CD8-positive, alpha-beta memory T cell (primary cell): ENCODE results near the gene TBC1D4. TPM values are rescaled to one million over a fixed set of nuclear protein-coding genes. Genes with fewer than 3 reads are reported as not detected.

Experiments used
- CTCF ChIA-PET: fragments of 350-600 bp; sonication (Branson Sonifier 250); formaldehyde crosslinking; loops from one replicate; lab custom pipeline; 2021; ENCODE audit warnings: antibody characterized with exemption; lab: Charles Lee
- POLR2A ChIA-PET: fragments of 350-600 bp; sonication (Branson Sonifier 250); formaldehyde crosslinking; loops from one replicate; lab custom pipeline; 2021; ENCODE audit warnings: antibody characterized with exemption; lab: Charles Lee
- DNase-seq, 5 donors: peaks; one replicate each; pipeline versions ENCODE4 v3.0.0 to v3.0.0-alpha.2; 2020 to 2022; ENCODE audit warnings: mixed read lengths in 1 of 5
- H3K27ac ChIP-seq: one replicate; pipeline ENCODE4 v1.7.0; 2013; ENCODE audit warnings: low read depth, mild to moderate bottlenecking, low read length, moderate library complexity
- H3K27me3 ChIP-seq: 2 replicates; pipeline ENCODE4 v1.7.0; 2013; ENCODE audit warnings: low read length, mild to moderate bottlenecking; ENCODE audit not compliant: insufficient read depth, poor library complexity, severe bottlenecking
- H3K36me3 ChIP-seq: 2 replicates; pipeline ENCODE4 v1.7.0; 2013; ENCODE audit warnings: mild to moderate bottlenecking, low read length, moderate library complexity; ENCODE audit not compliant: insufficient read depth
- H3K4me1 ChIP-seq: 2 replicates; pipeline ENCODE4 v1.7.0; 2013; ENCODE audit warnings: mild to moderate bottlenecking, low read length, moderate library complexity; ENCODE audit not compliant: insufficient read depth
- H3K4me3 ChIP-seq: 2 replicates; pipeline ENCODE4 v1.7.0; 2013; ENCODE audit warnings: mild to moderate bottlenecking, low read length
- H3K9me3 ChIP-seq: 2 replicates; pipeline ENCODE4 v1.7.0; 2013; ENCODE audit warnings: mild to moderate bottlenecking, low read length
- H3K27ac Mint-ChIP-seq, 8 donors: one replicate each; pipeline ENCODE4 v1.8.0; 2020 to 2021; ENCODE audit warnings: mixed read lengths in 8 of 8, mild to moderate bottlenecking in 6 of 8, inconsistent platforms in 3 of 8, moderate library complexity in 3 of 8
- H3K27me3 Mint-ChIP-seq, 2 donors: one replicate each; pipeline ENCODE4 v1.8.0; 2020 to 2021; ENCODE audit warnings: mixed read lengths in 2 of 2, mild to moderate bottlenecking in 1 of 2, moderate library complexity in 1 of 2
- H3K36me3 Mint-ChIP-seq, 3 donors: one replicate each; pipeline ENCODE4 v1.8.0; 2020 to 2021; ENCODE audit warnings: mixed read lengths in 3 of 3, inconsistent platforms in 1 of 3, mild to moderate bottlenecking in 1 of 3
- H3K4me1 Mint-ChIP-seq, 3 donors: one replicate each; pipeline ENCODE4 v1.8.0; 2020 to 2021; ENCODE audit warnings: mixed read lengths in 3 of 3, inconsistent platforms in 1 of 3, mild to moderate bottlenecking in 1 of 3
- H3K4me3 Mint-ChIP-seq, 7 donors: one replicate each; pipeline ENCODE4 v1.8.0; 2020 to 2021; ENCODE audit warnings: mixed read lengths in 7 of 7, mild to moderate bottlenecking in 6 of 7, moderate library complexity in 4 of 7, inconsistent platforms in 2 of 7
- H3K9me3 Mint-ChIP-seq, 5 donors: one replicate each; pipeline ENCODE4 v1.8.0; 2020 to 2022; ENCODE audit warnings: mixed read lengths in 5 of 5, mild to moderate bottlenecking in 3 of 5, moderate library complexity in 2 of 5, inconsistent platforms in 1 of 5
- polyA plus RNA-seq: library from polyadenylated mRNA; unstranded; fragments of 300-500 nt; fragmentation: Illumina TruSeq; gene quantifications from one replicate; pipeline ENCODE4 v1.2.3, GENCODE V29; 2021
- total RNA-seq, 2 experiments: library from RNA; stranded (reverse); gene quantifications; one replicate each; pipeline ENCODE4 v1.2.3, GENCODE V29; 2021

Gene TBC1D4
- total and polyA plus RNA-seq, 3 experiments from 2014 or later = 10.7 to 50.8 (median 45.7) TPM

DNA sequence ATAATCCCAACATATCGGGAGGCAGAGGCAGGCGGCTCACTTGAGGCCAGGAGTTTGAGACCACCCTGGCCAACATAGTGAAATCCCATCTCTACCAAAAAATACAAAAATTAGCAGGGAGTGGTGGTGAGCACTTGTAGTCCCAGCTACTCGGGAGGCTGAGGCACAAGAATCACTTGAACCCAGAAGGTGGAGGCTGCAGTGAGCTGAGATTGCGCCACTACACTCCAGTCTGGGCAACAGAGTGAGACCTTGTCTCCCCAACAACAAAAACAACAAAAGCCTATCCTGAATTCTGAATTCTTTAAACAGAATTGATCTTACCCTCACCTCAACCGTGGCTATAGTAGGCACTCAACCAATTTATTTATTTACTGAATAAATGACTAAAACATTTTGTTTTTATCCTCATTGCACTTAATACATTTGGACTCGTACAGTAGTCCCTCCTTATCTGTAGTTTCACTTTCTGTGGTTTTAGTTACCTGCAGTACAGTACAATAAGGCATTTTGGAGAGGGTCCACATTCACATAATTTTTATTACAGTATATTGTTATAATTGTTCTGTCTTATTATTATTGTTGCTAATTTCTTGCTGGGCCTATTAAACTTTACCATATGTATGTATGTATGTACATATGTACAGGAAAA is 98.8 kb downstream of the TBC1D4 start:
- H3K4me3 Mint-ChIP-seq = no peak overlapping the region
- peaks cover 0 to 1% (median 0%) of the 10 kb centered on the region in 3 donors for H3K36me3 Mint-ChIP-seq
- H3K9me3 ChIP-seq = no peaks in the 10 kb centered on the region
- no peak for DNase-seq
- H3K27ac Mint-ChIP-seq = no peak overlapping the region
- peaks cover 0 to 3% of the 10 kb centered on the region in 2 donors for H3K27me3 Mint-ChIP-seq
- ChIA-PET CTCF (interaction anchor here (1.0 kb wide), 1 partner anchor 10 kb away, joined by 3 read pairs; no protein-coding TSS in a partner anchor), POLR2A (no interaction called here)
- H3K27me3 ChIP-seq = no peaks in the 10 kb centered on the region
- H3K9me3 Mint-ChIP-seq = no peaks in the 10 kb centered on the region
- H3K27ac ChIP-seq = no peak overlapping the region
- H3K36me3 ChIP-seq = no peaks in the 10 kb centered on the region
- H3K4me1 ChIP-seq = no peaks in the 10 kb centered on the region
- no peaks in the 10 kb centered on the region for H3K4me1 Mint-ChIP-seq
- no peak overlapping the region for H3K4me3 ChIP-seq

DNA sequence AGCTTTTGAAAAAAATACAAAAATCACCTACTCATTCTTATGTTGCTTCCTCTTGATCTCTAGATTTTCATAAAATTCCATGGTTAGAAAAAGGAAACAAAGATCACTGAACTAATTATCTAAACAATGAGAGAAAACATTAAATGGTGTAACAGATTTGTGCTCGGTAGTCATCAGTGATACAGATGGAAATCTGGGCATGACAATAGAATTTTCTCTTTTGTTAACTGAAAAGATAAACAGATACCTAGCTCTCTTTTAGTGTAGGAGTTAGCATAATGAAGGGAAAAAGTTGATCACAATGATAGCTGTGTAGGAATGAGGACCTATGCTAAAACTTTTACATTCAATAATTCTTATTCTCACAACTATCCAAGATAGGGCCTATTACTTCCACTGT is 103.7 kb downstream of the TBC1D4 start:
- Mint-ChIP-seq H3K27me3 (peaks cover 0 to 3% of the 10 kb centered on the region in 2 donors), H3K9me3 (no peaks in the 10 kb centered on the region), H3K4me3 (no peak overlapping the region), H3K27ac (no peak overlapping the region), H3K36me3 (peaks cover 0 to 1% (median 0%) of the 10 kb centered on the region in 3 donors), H3K4me1 (no peaks in the 10 kb centered on the region)
- CTCF ChIA-PET = no interaction called here
- Histone ChIP-seq H3K27me3 (no peaks in the 10 kb centered on the region), H3K36me3 (no peaks in the 10 kb centered on the region), H3K4me3 (no peak overlapping the region), H3K4me1 (no peaks in the 10 kb centered on the region), H3K27ac (no peak overlapping the region), H3K9me3 (no peaks in the 10 kb centered on the region)
- POLR2A ChIA-PET = no interaction called here
- DNase-seq = no peak

DNA sequence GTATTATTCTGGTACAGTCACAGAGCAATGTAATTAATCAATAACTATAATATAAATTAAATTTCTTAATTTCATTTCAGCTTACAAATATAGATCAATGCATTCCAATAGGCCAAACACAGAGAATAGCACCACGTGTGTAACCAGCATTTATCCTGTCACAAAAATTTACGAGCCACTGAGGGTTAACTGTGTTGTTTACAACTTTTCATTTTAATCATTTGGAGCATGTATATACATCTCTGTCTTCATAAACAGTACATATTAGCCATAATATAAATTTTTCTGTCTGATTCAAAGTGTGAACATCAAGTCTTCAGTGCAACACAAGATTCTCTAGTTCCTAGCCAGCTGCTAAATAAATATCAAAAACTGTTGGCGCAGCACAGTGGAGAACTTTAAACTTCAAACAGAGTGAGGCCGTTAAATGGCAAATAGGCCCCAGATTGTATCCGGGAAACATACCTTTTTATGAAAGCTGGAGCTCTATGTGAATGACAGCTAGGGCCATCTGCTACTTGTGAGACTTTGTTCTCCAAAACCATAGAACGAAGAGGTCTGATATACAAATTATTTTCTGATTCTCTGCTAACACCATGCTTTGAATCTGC is 105.1 kb downstream of the TBC1D4 start:
- Mint-ChIP-seq H3K9me3 (no peaks in the 10 kb centered on the region), H3K27ac (no peak overlapping the region), H3K36me3 (peaks cover 0 to 1% (median 0%) of the 10 kb centered on the region in 3 donors), H3K27me3 (peaks cover 0 to 3% of the 10 kb centered on the region in 2 donors), H3K4me3 (no peak overlapping the region), H3K4me1 (no peaks in the 10 kb centered on the region)
- ChIA-PET CTCF (no interaction called here), POLR2A (no interaction called here)
- no peaks in the 10 kb centered on the region for H3K9me3 ChIP-seq
- no peak for DNase-seq
- H3K27me3 ChIP-seq = no peaks in the 10 kb centered on the region
- no peak overlapping the region for H3K27ac ChIP-seq
- no peak overlapping the region for H3K4me3 ChIP-seq
- H3K4me1 ChIP-seq = no peaks in the 10 kb centered on the region
- H3K36me3 ChIP-seq = no peaks in the 10 kb centered on the region

DNA sequence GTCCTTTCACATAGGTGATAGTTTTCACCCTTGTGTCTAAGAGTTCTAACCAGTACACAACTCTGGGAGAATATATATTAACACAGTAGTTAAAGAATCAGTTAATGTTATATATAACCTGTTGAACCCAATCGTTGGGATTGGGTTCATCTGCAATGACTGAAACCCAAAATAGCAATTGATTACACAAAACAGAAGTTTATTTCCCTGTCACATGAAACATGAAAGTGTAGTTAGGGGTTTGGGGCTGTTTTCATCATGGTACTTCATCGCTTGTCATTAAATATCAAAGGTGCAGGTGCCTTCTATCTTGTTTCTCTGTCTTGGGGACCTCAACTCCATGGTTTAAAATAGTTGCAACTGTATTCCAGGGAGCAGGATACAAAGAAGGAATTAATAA is 106.6 kb downstream of the TBC1D4 start:
- Histone ChIP-seq H3K27me3 (no peaks in the 10 kb centered on the region), H3K36me3 (no peaks in the 10 kb centered on the region), H3K27ac (no peak overlapping the region), H3K9me3 (no peaks in the 10 kb centered on the region), H3K4me1 (no peaks in the 10 kb centered on the region), H3K4me3 (no peak overlapping the region)
- Mint-ChIP-seq H3K27ac (no peak overlapping the region), H3K27me3 (no peaks in the 10 kb centered on the region), H3K36me3 (no peaks in the 10 kb centered on the region), H3K9me3 (no peaks in the 10 kb centered on the region), H3K4me1 (no peaks in the 10 kb centered on the region), H3K4me3 (no peak overlapping the region)
- DNase-seq = no peak
- ChIA-PET POLR2A (interaction anchor here (0.5 kb wide), 1 partner anchor 9 kb away, joined by 3 read pairs; no protein-coding TSS in a partner anchor), CTCF (interaction anchor here (1.1 kb wide), 1 partner anchor 12 kb away, joined by 4 read pairs; no protein-coding TSS in a partner anchor)

DNA sequence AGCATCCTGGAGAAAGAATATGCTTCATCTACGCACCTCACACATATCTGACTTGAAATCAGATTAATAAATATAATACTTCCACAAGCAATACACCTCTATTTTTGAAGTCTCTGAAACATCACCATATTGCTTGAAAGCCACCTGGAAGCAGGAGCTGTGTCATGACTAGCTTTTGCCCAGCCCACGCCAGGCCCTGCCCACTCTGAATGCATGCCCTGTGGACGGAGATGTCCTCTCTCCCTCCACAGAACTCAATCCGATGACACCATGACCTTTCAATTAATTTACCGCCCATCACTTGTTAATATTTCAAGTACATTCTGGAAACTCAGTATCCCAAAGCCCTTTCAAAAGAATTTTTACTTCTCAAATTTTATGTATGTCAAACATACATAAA is 108.0 kb downstream of the TBC1D4 start:
- Mint-ChIP-seq H3K36me3 (no peaks in the 10 kb centered on the region), H3K27me3 (peaks cover 0 to 2% of the 10 kb centered on the region in 2 donors), H3K27ac (no peak overlapping the region), H3K9me3 (no peaks in the 10 kb centered on the region), H3K4me3 (no peak overlapping the region), H3K4me1 (no peaks in the 10 kb centered on the region)
- Histone ChIP-seq H3K4me3 (no peak overlapping the region), H3K36me3 (no peaks in the 10 kb centered on the region), H3K4me1 (no peaks in the 10 kb centered on the region), H3K27ac (no peak overlapping the region), H3K27me3 (no peaks in the 10 kb centered on the region), H3K9me3 (no peaks in the 10 kb centered on the region)
- POLR2A ChIA-PET = no interaction called here
- DNase-seq = no peak
- CTCF ChIA-PET = interaction anchor here (2.2 kb wide), 1 partner anchor 58 kb away, joined by 4 read pairs; no protein-coding TSS in a partner anchor

DNA sequence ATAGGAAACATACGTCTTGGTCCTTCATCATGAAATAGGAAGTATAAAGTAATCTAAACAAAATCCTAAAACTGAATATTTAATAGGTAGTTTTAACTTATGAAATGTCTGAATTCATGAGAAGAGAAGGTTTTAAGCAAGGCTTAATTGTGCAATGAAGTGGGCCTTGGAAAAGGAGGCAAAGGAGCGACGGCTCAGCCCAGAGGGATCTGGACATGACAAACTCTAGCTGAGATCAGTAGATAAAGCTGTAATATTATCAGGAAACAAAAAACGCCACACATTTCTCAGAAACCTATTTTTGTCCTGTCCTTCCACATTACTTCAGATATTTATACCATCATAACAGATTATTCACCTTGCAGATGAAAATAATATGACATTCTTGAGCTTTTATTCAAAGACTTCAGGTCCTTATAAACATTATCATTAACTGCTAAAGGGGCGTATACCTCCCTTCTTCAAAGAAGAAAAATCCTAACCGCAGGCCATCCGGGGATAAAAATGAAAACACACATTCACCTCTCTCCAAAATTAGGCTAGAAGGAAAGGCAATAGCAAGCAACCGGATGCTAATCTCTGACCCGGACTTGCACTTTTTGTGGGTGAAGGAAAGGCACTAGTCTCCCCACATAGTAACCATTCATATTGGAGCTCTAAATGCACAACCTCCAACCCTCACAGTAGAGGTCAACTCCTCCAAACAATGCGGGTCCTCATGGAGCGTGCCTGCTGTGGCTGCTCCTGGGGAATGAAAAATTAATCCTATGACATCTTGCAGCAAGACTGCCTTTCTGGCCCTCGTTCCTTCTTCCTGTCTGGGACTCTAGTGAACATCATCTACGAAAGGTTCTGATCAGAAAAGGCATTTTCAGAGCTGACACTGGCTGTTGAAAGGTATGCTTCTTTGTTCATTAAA is 108.8 kb downstream of the TBC1D4 start:
- POLR2A ChIA-PET = no interaction called here
- Mint-ChIP-seq H3K27me3 (peaks cover 0 to 3% of the 10 kb centered on the region in 2 donors), H3K9me3 (no peaks in the 10 kb centered on the region), H3K4me3 (no peak overlapping the region), H3K27ac (no peak overlapping the region), H3K36me3 (no peaks in the 10 kb centered on the region), H3K4me1 (no peaks in the 10 kb centered on the region)
- Histone ChIP-seq H3K36me3 (no peaks in the 10 kb centered on the region), H3K4me1 (no peaks in the 10 kb centered on the region), H3K27me3 (no peaks in the 10 kb centered on the region), H3K27ac (no peak overlapping the region), H3K4me3 (no peak overlapping the region), H3K9me3 (no peaks in the 10 kb centered on the region)
- DNase-seq = no peak
- CTCF ChIA-PET = interaction anchor here (0.8 to 2.2 kb wide), 7 partner anchors 9 to 57 kb away, joined by 3 to 4 read pairs (median 3); no protein-coding TSS in a partner anchor

DNA sequence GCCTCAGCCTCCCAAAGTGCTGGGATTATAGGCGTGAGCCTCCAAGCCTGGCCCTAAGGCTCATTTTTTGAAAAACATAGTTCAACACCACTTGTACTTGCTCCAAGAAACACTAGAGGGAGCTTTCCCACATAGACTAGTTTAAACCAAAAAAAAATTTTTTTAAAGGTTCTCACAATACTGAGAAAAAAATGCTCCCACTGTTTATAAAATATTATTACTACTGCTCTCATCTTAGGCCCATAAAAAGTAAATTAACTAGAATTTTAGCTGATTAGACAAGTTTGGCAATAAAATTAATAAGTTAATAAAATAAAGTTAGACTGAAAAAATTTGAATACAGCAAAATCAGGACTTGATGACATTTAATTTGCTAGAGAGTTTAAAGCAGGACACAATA is 109.5 kb downstream of the TBC1D4 start:
- H3K27me3 Mint-ChIP-seq = peaks cover 0 to 3% of the 10 kb centered on the region in 2 donors
- H3K4me1 ChIP-seq = no peaks in the 10 kb centered on the region
- no peaks in the 10 kb centered on the region for H3K9me3 Mint-ChIP-seq
- no peak overlapping the region for H3K27ac ChIP-seq
- no peak overlapping the region for H3K4me3 Mint-ChIP-seq
- POLR2A ChIA-PET = no interaction called here
- DNase-seq = peak in 2 of 5 donors; percentile 19 to 31
- H3K36me3 ChIP-seq = no peaks in the 10 kb centered on the region
- no peaks in the 10 kb centered on the region for H3K4me1 Mint-ChIP-seq
- no peak overlapping the region for H3K4me3 ChIP-seq
- H3K9me3 ChIP-seq = no peaks in the 10 kb centered on the region
- H3K27ac Mint-ChIP-seq = peak overlapping the region in 1 of 8 donors; percentile 16
- CTCF ChIA-PET = interaction anchor here (0.8 to 2.2 kb wide), 8 partner anchors 10 to 57 kb away, joined by 3 to 4 read pairs (median 3); no protein-coding TSS in a partner anchor
- no peaks in the 10 kb centered on the region for H3K36me3 Mint-ChIP-seq
- H3K27me3 ChIP-seq = no peaks in the 10 kb centered on the region
